Measurements from ENCODE around the gene RNU6-8. TPM values are rescaled to one million over a fixed set of nuclear protein-coding genes. Genes with fewer than 3 reads are reported as not detected.

The RNU6-8 gene
- polyA plus RNA-seq, 1 experiment, result not detected

DNA sequence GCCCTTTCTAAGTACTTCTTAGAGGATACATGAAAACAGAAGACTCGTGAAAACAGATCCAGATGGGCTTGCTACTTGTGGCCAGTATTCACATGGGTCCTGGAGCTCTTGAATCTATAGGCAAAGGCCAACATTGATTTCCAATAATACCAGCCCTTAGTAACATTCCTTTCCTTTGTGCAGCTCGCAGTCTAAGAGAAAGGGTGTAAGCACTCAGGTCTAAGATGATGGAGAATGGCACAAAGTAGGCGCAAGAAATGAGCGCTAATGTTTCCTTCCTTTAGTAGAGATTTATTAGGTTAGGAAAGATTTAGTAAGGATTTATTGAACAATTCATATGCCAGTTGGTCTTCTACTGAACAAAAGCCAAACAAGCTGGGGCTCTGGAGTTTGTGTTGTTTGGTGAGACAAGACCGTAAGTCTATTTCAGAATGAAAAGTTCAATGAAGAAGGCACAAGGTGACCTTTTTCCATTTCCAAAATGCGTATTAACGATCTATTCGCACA is 525 bp downstream of the RNU6-8 start:
- no peak for DNase-seq (ENCODE audit: low read depth, low spot score)
- Histone ChIP-seq H3K27me3 (ENCODE audit: control insufficient read depth, insufficient read depth, low read length) (peaks cover 2% of the 10 kb centered on the region), H3K9me3 (ENCODE audit: control insufficient read depth, insufficient read depth, low read length) (no peaks in the 10 kb centered on the region), H3K4me3 (ENCODE audit: low read depth, low read length) (peak overlapping the region; percentile 70), H3K27ac (ENCODE audit: low read depth, low read length) (no peak overlapping the region)
- TF ChIP-seq, protein P1, sequence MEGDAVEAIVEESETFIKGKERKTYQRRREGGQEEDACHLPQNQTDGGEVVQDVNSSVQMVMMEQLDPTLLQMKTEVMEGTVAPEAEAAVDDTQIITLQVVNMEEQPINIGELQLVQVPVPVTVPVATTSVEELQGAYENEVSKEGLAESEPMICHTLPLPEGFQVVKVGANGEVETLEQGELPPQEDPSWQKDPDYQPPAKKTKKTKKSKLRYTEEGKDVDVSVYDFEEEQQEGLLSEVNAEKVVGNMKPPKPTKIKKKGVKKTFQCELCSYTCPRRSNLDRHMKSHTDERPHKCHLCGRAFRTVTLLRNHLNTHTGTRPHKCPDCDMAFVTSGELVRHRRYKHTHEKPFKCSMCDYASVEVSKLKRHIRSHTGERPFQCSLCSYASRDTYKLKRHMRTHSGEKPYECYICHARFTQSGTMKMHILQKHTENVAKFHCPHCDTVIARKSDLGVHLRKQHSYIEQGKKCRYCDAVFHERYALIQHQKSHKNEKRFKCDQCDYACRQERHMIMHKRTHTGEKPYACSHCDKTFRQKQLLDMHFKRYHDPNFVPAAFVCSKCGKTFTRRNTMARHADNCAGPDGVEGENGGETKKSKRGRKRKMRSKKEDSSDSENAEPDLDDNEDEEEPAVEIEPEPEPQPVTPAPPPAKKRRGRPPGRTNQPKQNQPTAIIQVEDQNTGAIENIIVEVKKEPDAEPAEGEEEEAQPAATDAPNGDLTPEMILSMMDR (IDR thresholded peaks at IDR 0.05; ENCODE audit: low read depth, low read length), result no peak
- ChIA-PET CTCF (interaction anchor here (1.5 kb wide), 1 partner anchor 129 kb away, joined by 7 read pairs; no protein-coding TSS in a partner anchor), POLR2A (no interaction called here)

DNA sequence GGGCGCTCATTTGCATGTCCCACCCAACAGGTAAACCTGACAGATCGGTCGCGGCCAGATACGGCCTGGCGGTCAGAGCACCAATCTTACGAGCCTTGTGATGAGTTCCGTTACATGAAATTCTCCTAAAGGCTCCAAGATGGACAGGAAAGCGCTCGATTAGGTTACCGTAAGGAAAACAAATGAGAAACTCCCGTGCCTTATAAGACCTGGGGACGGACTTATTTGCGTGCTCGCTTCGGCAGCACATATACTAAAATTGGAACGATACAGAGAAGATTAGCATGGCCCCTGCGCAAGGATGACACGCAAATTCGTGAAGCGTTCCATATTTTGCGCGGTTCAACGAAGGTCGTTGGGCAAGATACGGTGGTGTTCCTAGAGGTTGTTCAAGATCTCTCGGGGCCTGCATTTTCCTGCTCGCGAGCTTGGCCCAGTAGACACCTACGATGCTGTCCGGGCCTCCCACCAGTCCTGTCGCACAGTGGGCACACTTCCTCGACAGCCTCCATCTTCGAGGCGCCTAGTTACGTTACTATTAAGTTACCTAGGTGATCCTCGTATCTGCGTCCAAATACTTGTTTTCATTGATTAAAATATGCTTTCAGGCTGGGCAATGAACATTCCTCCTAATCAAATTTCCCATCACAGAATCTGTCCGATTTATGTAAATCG is 1.1 kb downstream of the RNU6-8 start, which contains the start of gene RNU6-7:
Gene RNU6-7, plus strand, starts transcription at position 230 of the 675 bp plus-strand sequence.
- H3K4me3 ChIP-seq (ENCODE audit: low read depth, low read length), result peak within 1 kb of the TSS; percentile 70
- POLR2A ChIA-PET, result no interaction called here
- H3K27me3 ChIP-seq (ENCODE audit: control insufficient read depth, insufficient read depth, low read length), result peaks cover 1% of the 10 kb centered on the region
- CTCF ChIA-PET, result interaction anchor here (1.5 kb wide), 1 partner anchor 128 kb away, joined by 7 read pairs; no protein-coding TSS in a partner anchor
- DNase-seq (ENCODE audit: low read depth, low spot score), result no peak
- H3K27ac ChIP-seq (ENCODE audit: low read depth, low read length), result no peak within 1 kb of the TSS
- no peaks in the 10 kb centered on the region for H3K9me3 ChIP-seq (ENCODE audit: control insufficient read depth, insufficient read depth, low read length)
- TF ChIP-seq, protein P1 (IDR thresholded peaks at IDR 0.05; ENCODE audit: low read depth, low read length), result no peak

DNA sequence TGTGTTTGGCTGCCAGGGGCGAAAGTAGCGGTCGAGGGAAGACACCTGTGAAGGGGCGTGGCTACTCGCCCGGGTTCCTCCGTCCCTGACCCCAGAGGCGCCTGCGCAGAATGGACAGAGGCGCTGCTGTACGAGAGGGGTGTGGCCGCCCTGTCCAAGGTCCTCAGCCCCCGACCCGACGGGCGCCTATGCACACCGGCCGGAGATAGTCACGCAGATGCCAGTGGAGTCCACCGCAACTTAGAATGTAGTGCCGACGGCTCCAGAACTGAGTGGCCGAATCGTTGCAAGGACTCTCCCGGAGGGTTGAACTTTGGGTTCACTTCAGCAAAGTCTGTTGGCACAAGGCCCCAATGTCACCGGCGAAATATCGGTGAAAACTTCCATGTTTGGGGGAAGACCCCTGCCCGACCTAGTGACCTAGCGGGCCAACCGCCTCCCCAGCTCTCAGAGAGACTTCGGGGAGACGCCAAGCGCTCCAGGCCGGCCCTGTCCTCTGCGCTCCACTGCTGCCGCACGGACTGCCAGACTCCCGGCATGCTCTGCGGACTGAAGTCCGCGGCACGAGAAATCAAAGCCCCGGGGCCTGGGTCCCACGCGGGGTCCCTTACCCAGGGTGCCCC is 1.8 kb downstream of the RNU6-8 start:
- ChIA-PET POLR2A (no interaction called here), CTCF (no interaction called here)
- H3K9me3 ChIP-seq (ENCODE audit: control insufficient read depth, insufficient read depth, low read length), result no peaks in the 10 kb centered on the region
- H3K27me3 ChIP-seq (ENCODE audit: control insufficient read depth, insufficient read depth, low read length), result no peaks in the 10 kb centered on the region
- DNase-seq (ENCODE audit: low read depth, low spot score), result no peak
- H3K27ac ChIP-seq (ENCODE audit: low read depth, low read length), result no peak overlapping the region
- peak overlapping the region; percentile 66 for H3K4me3 ChIP-seq (ENCODE audit: low read depth, low read length)
- TF ChIP-seq, protein P1 (IDR thresholded peaks at IDR 0.05; ENCODE audit: low read depth, low read length), result no peak

DNA sequence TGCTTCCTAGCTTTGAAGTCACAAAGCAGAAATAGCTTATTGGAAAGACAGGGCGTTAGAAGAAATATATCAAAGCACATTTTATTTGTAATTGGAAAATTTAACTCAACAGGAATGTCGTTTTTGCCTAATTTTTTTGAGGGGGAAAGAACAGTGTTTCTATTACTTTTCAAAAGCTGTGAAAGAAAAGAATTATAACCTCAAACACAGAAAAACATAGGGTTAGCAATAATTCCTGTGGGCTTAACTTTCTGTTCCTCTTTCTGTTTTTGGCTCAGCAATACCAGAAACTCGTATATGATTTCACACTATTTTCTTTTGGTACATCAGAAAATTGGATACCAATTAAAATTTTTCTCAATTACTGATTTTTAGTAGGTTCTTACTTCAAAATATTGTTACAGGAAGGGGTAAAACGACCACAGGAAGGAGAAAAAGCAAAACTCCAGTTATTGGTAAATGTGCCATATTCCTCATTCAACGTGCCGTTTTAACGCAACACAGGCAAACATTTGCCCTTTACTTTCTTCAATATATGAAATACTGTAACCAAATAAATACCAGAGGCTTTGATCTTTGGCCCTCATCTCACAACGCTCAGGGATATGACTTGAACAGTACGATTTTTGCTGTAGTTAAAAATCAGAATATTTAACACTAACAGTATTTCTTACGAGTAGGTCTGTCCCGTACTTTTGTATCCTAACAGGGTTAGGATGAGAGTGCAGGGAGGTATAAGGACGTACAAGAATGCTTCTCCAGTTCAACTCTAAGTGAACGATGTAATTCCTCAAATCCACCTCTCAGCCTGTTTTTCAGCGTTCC is 2.5 kb downstream of the RNU6-8 start:
- Histone ChIP-seq H3K9me3 (ENCODE audit: control insufficient read depth, insufficient read depth, low read length) (no peaks in the 10 kb centered on the region), H3K27ac (ENCODE audit: low read depth, low read length) (no peak overlapping the region), H3K4me3 (ENCODE audit: low read depth, low read length) (peak overlapping the region; percentile 66), H3K27me3 (ENCODE audit: control insufficient read depth, insufficient read depth, low read length) (no peaks in the 10 kb centered on the region)
- TF ChIP-seq, protein P1 (IDR thresholded peaks at IDR 0.05; ENCODE audit: low read depth, low read length), result no peak
- no peak for DNase-seq (ENCODE audit: low read depth, low spot score)
- CTCF ChIA-PET, result no interaction called here
- POLR2A ChIA-PET, result no interaction called here
